Measurements from ENCODE around the gene ENPP3.
A peak's percentile ranks its signal among the peaks of the same experiment; 100 is the strongest.

ENPP3 gene

GRCh38 chr6:131782764-131783163, 145.7 kb downstream of the ENPP3 start:
- no peak for TF ChIP-seq CTCF (IDR thresholded peaks at IDR 0.05; ENCODE audit: low read depth, low read length, missing control alignments)
- no peaks in the 10 kb centered on the region for H3K27me3 ChIP-seq (replicated peaks)
- no peak overlapping the region for H3K4me3 ChIP-seq (ENCODE audit: low read depth, low read length)
- H3K36me3 ChIP-seq (replicated peaks) = no peaks in the 10 kb centered on the region
- in situ Hi-C loops (cut with HindIII; ENCODE audit: low pct_ligation_motif_present, low sequenced_read_pairs) = no loop called here
- no peak overlapping the region for H3K27ac ChIP-seq
- no peak for DNase-seq

DNA sequence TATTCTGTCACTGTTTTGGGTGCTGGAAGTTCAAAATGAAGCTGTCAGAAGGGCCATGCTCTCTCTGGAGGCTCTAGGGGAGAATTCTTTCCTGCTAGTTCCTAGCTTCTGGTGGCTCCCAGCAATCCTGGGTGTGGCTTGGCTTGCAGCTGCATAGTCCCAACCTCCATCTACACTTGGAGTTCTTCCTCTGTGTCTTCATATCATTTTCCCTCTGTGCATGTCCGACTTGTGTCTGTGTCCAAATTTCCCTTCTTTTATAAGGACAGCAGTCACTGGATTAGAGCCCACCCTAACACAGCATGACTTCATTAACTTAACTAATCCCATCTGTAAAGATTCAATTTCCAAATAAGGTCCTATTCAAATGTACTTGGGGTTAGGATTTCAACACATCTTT, 147.5 kb downstream of the ENPP3 start:
- Histone ChIP-seq H3K27ac (no peak overlapping the region), H3K27me3 (replicated peaks) (no peaks in the 10 kb centered on the region), H3K4me3 (ENCODE audit: low read depth, low read length) (no peak overlapping the region), H3K36me3 (replicated peaks) (no peaks in the 10 kb centered on the region)
- no peak for DNase-seq
- in situ Hi-C loops (cut with HindIII; ENCODE audit: low pct_ligation_motif_present, low sequenced_read_pairs) = no loop called here
- no peak for TF ChIP-seq CTCF (IDR thresholded peaks at IDR 0.05; ENCODE audit: low read depth, low read length, missing control alignments)

- TF ChIP-seq CTCF (IDR thresholded peaks at IDR 0.05; ENCODE audit: low read depth, low read length, missing control alignments) = no peak
- H3K27me3 ChIP-seq (replicated peaks) = no peaks in the 10 kb centered on the region
- no peak for DNase-seq
- H3K36me3 ChIP-seq (replicated peaks) = no peaks in the 10 kb centered on the region
- in situ Hi-C loops (cut with HindIII; ENCODE audit: low pct_ligation_motif_present, low sequenced_read_pairs) = no loop called here
- H3K4me3 ChIP-seq (ENCODE audit: low read depth, low read length) = no peak overlapping the region
- no peak overlapping the region for H3K27ac ChIP-seq
Observed at GRCh38 chr6:131787079-131787478, 150.0 kb downstream of the ENPP3 start.

- in situ Hi-C loops (cut with HindIII; ENCODE audit: low pct_ligation_motif_present, low sequenced_read_pairs) = no loop called here
- TF ChIP-seq CTCF (IDR thresholded peaks at IDR 0.05; ENCODE audit: low read depth, low read length, missing control alignments) = peak; percentile 66
- H3K27me3 ChIP-seq (replicated peaks) = no peaks in the 10 kb centered on the region
- H3K36me3 ChIP-seq (replicated peaks) = no peaks in the 10 kb centered on the region
- peak; percentile 39 for DNase-seq
- H3K4me3 ChIP-seq (ENCODE audit: low read depth, low read length) = no peak overlapping the region
- H3K27ac ChIP-seq = no peak overlapping the region
Observed at GRCh38 chr6:131787766-131788712, 150.9 kb downstream of the ENPP3 start.

GRCh38 chr6:131789219-131789618, 152.1 kb downstream of the ENPP3 start:
- no peak for TF ChIP-seq CTCF (IDR thresholded peaks at IDR 0.05; ENCODE audit: low read depth, low read length, missing control alignments)
- Histone ChIP-seq H3K27me3 (replicated peaks) (no peaks in the 10 kb centered on the region), H3K27ac (no peak overlapping the region), H3K4me3 (ENCODE audit: low read depth, low read length) (no peak overlapping the region), H3K36me3 (replicated peaks) (no peaks in the 10 kb centered on the region)
- in situ Hi-C loops (cut with HindIII; ENCODE audit: low pct_ligation_motif_present, low sequenced_read_pairs) = no loop called here
- no peak for DNase-seq

Measured in brain microvascular endothelial cell (primary cell).